ENCODE data around the gene ARHGAP9. TPM values are rescaled to one million over a fixed set of nuclear protein-coding genes. Genes with fewer than 3 reads are reported as not detected.

The ARHGAP9 gene
- total RNA-seq, 4 donors from 2014 or later, result 16.6 to 50.1 (median 24.7) TPM

- TF ChIP-seq, protein P1, sequence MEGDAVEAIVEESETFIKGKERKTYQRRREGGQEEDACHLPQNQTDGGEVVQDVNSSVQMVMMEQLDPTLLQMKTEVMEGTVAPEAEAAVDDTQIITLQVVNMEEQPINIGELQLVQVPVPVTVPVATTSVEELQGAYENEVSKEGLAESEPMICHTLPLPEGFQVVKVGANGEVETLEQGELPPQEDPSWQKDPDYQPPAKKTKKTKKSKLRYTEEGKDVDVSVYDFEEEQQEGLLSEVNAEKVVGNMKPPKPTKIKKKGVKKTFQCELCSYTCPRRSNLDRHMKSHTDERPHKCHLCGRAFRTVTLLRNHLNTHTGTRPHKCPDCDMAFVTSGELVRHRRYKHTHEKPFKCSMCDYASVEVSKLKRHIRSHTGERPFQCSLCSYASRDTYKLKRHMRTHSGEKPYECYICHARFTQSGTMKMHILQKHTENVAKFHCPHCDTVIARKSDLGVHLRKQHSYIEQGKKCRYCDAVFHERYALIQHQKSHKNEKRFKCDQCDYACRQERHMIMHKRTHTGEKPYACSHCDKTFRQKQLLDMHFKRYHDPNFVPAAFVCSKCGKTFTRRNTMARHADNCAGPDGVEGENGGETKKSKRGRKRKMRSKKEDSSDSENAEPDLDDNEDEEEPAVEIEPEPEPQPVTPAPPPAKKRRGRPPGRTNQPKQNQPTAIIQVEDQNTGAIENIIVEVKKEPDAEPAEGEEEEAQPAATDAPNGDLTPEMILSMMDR (IDR thresholded peaks at IDR 0.05; ENCODE audit: low read depth), result no peak
Measured at GRCh38 chr12:57458665-57459054, 21.0 kb downstream of the ARHGAP9 start.

DNA sequence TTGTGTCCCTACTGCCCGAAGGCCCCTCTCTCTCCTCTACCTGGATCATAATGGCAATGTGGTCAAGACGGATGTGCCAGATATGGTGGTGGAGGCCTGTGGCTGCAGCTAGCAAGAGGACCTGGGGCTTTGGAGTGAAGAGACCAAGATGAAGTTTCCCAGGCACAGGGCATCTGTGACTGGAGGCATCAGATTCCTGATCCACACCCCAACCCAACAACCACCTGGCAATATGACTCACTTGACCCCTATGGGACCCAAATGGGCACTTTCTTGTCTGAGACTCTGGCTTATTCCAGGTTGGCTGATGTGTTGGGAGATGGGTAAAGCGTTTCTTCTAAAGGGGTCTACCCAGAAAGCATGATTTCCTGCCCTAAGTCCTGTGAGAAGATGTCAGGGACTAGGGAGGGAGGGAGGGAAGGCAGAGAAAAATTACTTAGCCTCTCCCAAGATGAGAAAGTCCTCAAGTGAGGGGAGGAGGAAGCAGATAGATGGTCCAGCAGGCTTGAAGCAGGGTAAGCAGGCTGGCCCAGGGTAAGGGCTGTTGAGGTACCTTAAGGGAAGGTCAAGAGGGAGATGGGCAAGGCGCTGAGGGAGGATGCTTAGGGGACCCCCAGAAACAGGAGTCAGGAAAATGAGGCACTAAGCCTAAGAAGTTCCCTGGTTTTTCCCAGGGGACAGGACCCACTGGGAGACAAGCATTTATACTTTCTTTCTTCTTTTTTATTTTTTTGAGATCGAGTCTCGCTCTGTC, 22.8 kb downstream of the ARHGAP9 start:
- TF ChIP-seq, protein P1 (IDR thresholded peaks at IDR 0.05; ENCODE audit: low read depth), result no peak

DNA sequence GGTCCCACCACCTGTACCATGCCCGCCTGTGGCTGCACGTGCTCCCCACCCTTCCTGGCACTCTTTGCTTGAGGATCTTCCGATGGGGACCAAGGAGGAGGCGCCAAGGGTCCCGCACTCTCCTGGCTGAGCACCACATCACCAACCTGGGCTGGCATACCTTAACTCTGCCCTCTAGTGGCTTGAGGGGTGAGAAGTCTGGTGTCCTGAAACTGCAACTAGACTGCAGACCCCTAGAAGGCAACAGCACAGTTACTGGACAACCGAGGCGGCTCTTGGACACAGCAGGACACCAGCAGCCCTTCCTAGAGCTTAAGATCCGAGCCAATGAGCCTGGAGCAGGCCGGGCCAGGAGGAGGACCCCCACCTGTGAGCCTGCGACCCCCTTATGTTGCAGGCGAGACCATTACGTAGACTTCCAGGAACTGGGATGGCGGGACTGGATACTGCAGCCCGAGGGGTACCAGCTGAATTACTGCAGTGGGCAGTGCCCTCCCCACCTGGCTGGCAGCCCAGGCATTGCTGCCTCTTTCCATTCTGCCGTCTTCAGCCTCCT, 23.4 kb downstream of the ARHGAP9 start:
- TF ChIP-seq, protein P1 (IDR thresholded peaks at IDR 0.05; ENCODE audit: low read depth), result no peak

- TF ChIP-seq, protein P1 (IDR thresholded peaks at IDR 0.05; ENCODE audit: low read depth), result no peak
Measured at GRCh38 chr12:57455374-57456144, 24.1 kb downstream of the ARHGAP9 start.

DNA sequence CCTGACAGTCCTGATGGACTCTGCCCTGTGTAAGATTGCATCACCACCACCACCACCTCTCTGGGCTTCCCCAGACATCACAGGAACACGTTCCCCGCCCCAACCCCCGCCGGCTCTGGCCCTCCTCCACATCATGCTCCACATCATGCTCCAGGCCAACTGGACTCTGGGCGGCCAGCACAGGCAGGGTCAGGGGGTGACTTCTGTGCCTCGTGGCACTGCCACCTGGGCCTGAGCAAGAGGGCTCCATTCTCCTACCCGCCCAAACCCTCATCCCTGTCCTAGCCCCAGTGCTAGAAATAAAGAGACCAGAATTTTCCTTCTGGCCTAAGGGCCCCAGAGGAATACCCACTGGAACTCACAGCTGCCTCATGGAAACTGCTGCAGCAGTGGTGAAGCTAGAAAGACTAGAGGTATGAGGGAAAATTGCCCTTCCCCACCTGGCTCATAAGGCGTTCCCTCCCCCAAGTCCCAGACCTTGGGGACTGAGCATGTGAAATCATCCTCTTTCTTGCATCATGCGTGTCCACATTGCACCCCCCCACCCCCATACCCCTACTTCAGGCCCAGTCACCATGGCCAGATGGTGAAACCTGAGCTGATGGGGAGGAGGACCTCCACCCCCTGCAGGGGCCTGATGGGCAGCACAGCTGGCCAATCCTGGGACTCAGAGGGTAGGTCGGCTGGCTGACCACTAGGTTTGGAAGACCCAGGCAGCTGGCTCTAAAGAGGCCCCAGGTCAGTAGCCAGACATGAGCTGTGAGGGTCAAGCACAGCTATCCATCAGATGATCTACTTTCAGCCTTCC, 24.9 kb downstream of the ARHGAP9 start, which contains the start of gene INHBE:
TSS of gene INHBE (plus strand) at position 742 of the 808 bp plus-strand sequence. CDS start 230 bp downstream, outside the sequence.
- TF ChIP-seq, protein P1 (IDR thresholded peaks at IDR 0.05; ENCODE audit: low read depth), result no peak

DNA sequence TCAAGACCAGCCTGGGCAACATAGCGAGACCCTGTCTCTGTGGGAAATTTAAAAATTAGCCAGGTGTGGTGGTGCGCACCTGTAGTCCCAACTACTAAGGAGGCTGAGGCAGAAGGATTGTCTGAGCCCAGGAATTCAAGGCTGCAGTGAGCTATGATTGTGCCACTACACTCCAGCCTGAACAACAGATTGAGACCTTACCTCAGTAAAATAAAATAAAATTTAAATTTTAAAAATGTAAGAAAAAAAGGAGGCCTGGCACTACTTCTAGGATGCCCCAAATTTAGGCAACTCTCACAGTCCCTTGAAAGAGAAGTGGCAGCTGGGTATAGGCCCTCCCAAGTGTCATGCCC, 25.5 kb downstream of the ARHGAP9 start:
- TF ChIP-seq, protein P1 (IDR thresholded peaks at IDR 0.05; ENCODE audit: low read depth), result no peak
